GM19455 (cell line): ENCODE data around the gene GAA.

ENCODE experiments used
- ATAC-seq: cut with Tn5 transposase; IDR thresholded peaks from one replicate; pipeline ENCODE4 v1.9.1; 2021; ENCODE audit not compliant: unreplicated experiment

The GAA gene

GRCh38 chr17:80101011-80101945, at the start of gene GAA:
Gene GAA, plus strand, starts transcription at chr17:80101581. Its CDS starts 3,006 bp downstream, at chr17:80104587.
- ATAC-seq, result peak; percentile 79

GRCh38 chr17:80051681-80052080, 49.7 kb upstream of the GAA start:
- ATAC-seq, result no peak

GRCh38 chr17:80053102-80053501, 48.3 kb upstream of the GAA start:
- ATAC-seq, result no peak

GRCh38 chr17:80055597-80055996, 45.8 kb upstream of the GAA start:
- no peak for ATAC-seq

GRCh38 chr17:80058311-80058955, 42.9 kb upstream of the GAA start:
- no peak for ATAC-seq

- no peak for ATAC-seq
Observed at GRCh38 chr17:80060644-80061043, 40.7 kb upstream of the GAA start.

GRCh38 chr17:80061421-80061820, 40.0 kb upstream of the GAA start:
- no peak for ATAC-seq

- ATAC-seq, result no peak
Observed at GRCh38 chr17:80063830-80064585, 37.4 kb upstream of the GAA start.

- ATAC-seq, result no peak
Observed at GRCh38 chr17:80064696-80065095, 36.7 kb upstream of the GAA start.

GRCh38 chr17:80065478-80066170, 35.8 kb upstream of the GAA start:
- no peak for ATAC-seq

GRCh38 chr17:80067393-80067986, 33.9 kb upstream of the GAA start:
- ATAC-seq, result no peak

GRCh38 chr17:80068301-80069222, 32.8 kb upstream of the GAA start:
- no peak for ATAC-seq

GRCh38 chr17:80070375-80071115, 30.8 kb upstream of the GAA start:
- no peak for ATAC-seq

- ATAC-seq, result no peak
Observed at GRCh38 chr17:80071116-80071841, 30.1 kb upstream of the GAA start.

- no peak for ATAC-seq
Observed at GRCh38 chr17:80072410-80072809, 29.0 kb upstream of the GAA start.

- no peak for ATAC-seq
Observed at GRCh38 chr17:80080081-80080480, 21.3 kb upstream of the GAA start.

GRCh38 chr17:80081596-80081995, 19.8 kb upstream of the GAA start:
- ATAC-seq, result no peak
